CD8-positive, alpha-beta memory T cell (primary cell): ENCODE data around the gene CDC42EP4. TPM values are rescaled to one million over a fixed set of nuclear protein-coding genes. Genes with fewer than 3 reads are reported as not detected.
A peak's percentile ranks its signal among the peaks of the same experiment; 100 is the strongest.

Experiments
- CTCF ChIA-PET: fragments of 350-600 bp; sonication (Branson Sonifier 250); formaldehyde crosslinking; loops from one replicate; lab custom pipeline; 2021; ENCODE audit warnings: antibody characterized with exemption; lab: Charles Lee
- POLR2A ChIA-PET: fragments of 350-600 bp; sonication (Branson Sonifier 250); formaldehyde crosslinking; loops from one replicate; lab custom pipeline; 2021; ENCODE audit warnings: antibody characterized with exemption; lab: Charles Lee
- DNase-seq, 5 donors: peaks; one replicate each; pipeline versions ENCODE4 v3.0.0 to v3.0.0-alpha.2; 2020 to 2022; ENCODE audit warnings: mixed read lengths in 1 of 5
- H3K27ac ChIP-seq: one replicate; pipeline ENCODE4 v1.7.0; 2013; ENCODE audit warnings: low read depth, mild to moderate bottlenecking, low read length, moderate library complexity
- H3K27me3 ChIP-seq: 2 replicates; pipeline ENCODE4 v1.7.0; 2013; ENCODE audit warnings: low read length, mild to moderate bottlenecking; ENCODE audit not compliant: insufficient read depth, poor library complexity, severe bottlenecking
- H3K36me3 ChIP-seq: 2 replicates; pipeline ENCODE4 v1.7.0; 2013; ENCODE audit warnings: mild to moderate bottlenecking, low read length, moderate library complexity; ENCODE audit not compliant: insufficient read depth
- H3K4me1 ChIP-seq: 2 replicates; pipeline ENCODE4 v1.7.0; 2013; ENCODE audit warnings: mild to moderate bottlenecking, low read length, moderate library complexity; ENCODE audit not compliant: insufficient read depth
- H3K4me3 ChIP-seq: 2 replicates; pipeline ENCODE4 v1.7.0; 2013; ENCODE audit warnings: mild to moderate bottlenecking, low read length
- H3K9me3 ChIP-seq: 2 replicates; pipeline ENCODE4 v1.7.0; 2013; ENCODE audit warnings: mild to moderate bottlenecking, low read length
- H3K27ac Mint-ChIP-seq, 8 donors: one replicate each; pipeline ENCODE4 v1.8.0; 2020 to 2021; ENCODE audit warnings: mixed read lengths in 8 of 8, mild to moderate bottlenecking in 6 of 8, inconsistent platforms in 3 of 8, moderate library complexity in 3 of 8
- H3K27me3 Mint-ChIP-seq, 2 donors: one replicate each; pipeline ENCODE4 v1.8.0; 2020 to 2021; ENCODE audit warnings: mixed read lengths in 2 of 2, mild to moderate bottlenecking in 1 of 2, moderate library complexity in 1 of 2
- H3K36me3 Mint-ChIP-seq, 3 donors: one replicate each; pipeline ENCODE4 v1.8.0; 2020 to 2021; ENCODE audit warnings: mixed read lengths in 3 of 3, inconsistent platforms in 1 of 3, mild to moderate bottlenecking in 1 of 3
- H3K4me1 Mint-ChIP-seq, 3 donors: one replicate each; pipeline ENCODE4 v1.8.0; 2020 to 2021; ENCODE audit warnings: mixed read lengths in 3 of 3, inconsistent platforms in 1 of 3, mild to moderate bottlenecking in 1 of 3
- H3K4me3 Mint-ChIP-seq, 7 donors: one replicate each; pipeline ENCODE4 v1.8.0; 2020 to 2021; ENCODE audit warnings: mixed read lengths in 7 of 7, mild to moderate bottlenecking in 6 of 7, moderate library complexity in 4 of 7, inconsistent platforms in 2 of 7
- H3K9me3 Mint-ChIP-seq, 5 donors: one replicate each; pipeline ENCODE4 v1.8.0; 2020 to 2022; ENCODE audit warnings: mixed read lengths in 5 of 5, mild to moderate bottlenecking in 3 of 5, moderate library complexity in 2 of 5, inconsistent platforms in 1 of 5
- polyA plus RNA-seq: library from polyadenylated mRNA; unstranded; fragments of 300-500 nt; fragmentation: Illumina TruSeq; gene quantifications from one replicate; pipeline ENCODE4 v1.2.3, GENCODE V29; 2021
- total RNA-seq, 2 experiments: library from RNA; stranded (reverse); gene quantifications; one replicate each; pipeline ENCODE4 v1.2.3, GENCODE V29; 2021

CDC42EP4 gene
- total and polyA plus RNA-seq, 3 experiments from 2014 or later: 0.29 to 0.55 (median 0.47) TPM

GRCh38 chr17:73281928-73282327 is 29.9 kb downstream of the CDC42EP4 start:
- H3K9me3 Mint-ChIP-seq: no peaks in the 10 kb centered on the region
- CTCF ChIA-PET: no interaction called here
- no peak for DNase-seq
- POLR2A ChIA-PET: no interaction called here
- H3K27me3 Mint-ChIP-seq: peaks cover 3 to 8% of the 10 kb centered on the region in 2 donors
- H3K4me1 Mint-ChIP-seq: no peaks in the 10 kb centered on the region
- no peak overlapping the region for H3K4me3 ChIP-seq
- H3K27ac ChIP-seq: no peak overlapping the region
- no peaks in the 10 kb centered on the region for H3K9me3 ChIP-seq
- no peaks in the 10 kb centered on the region for H3K4me1 ChIP-seq
- H3K36me3 ChIP-seq: no peaks in the 10 kb centered on the region
- no peaks in the 10 kb centered on the region for H3K27me3 ChIP-seq
- H3K36me3 Mint-ChIP-seq: no peaks in the 10 kb centered on the region
- H3K4me3 Mint-ChIP-seq: no peak overlapping the region
- peak overlapping the region in 1 of 8 donors; percentile 64 for H3K27ac Mint-ChIP-seq

- H3K27ac ChIP-seq: no peak overlapping the region
- H3K9me3 ChIP-seq: no peaks in the 10 kb centered on the region
- Mint-ChIP-seq H3K27ac (no peak overlapping the region), H3K9me3 (no peaks in the 10 kb centered on the region), H3K4me1 (no peaks in the 10 kb centered on the region), H3K36me3 (no peaks in the 10 kb centered on the region), H3K27me3 (peaks cover 3 to 13% of the 10 kb centered on the region in 2 donors), H3K4me3 (no peak overlapping the region)
- ChIA-PET CTCF (no interaction called here), POLR2A (no interaction called here)
- H3K4me1 ChIP-seq: no peaks in the 10 kb centered on the region
- no peak for DNase-seq
- no peak overlapping the region for H3K4me3 ChIP-seq
- no peaks in the 10 kb centered on the region for H3K36me3 ChIP-seq
- no peaks in the 10 kb centered on the region for H3K27me3 ChIP-seq
Measured at GRCh38 chr17:73280191-73280590, 31.6 kb downstream of the CDC42EP4 start.

GRCh38 chr17:73279704-73280103 is 32.1 kb downstream of the CDC42EP4 start:
- Histone ChIP-seq H3K27ac (no peak overlapping the region), H3K4me1 (no peaks in the 10 kb centered on the region), H3K27me3 (no peaks in the 10 kb centered on the region), H3K9me3 (no peaks in the 10 kb centered on the region), H3K4me3 (no peak overlapping the region), H3K36me3 (no peaks in the 10 kb centered on the region)
- no peak overlapping the region for H3K27ac Mint-ChIP-seq
- H3K9me3 Mint-ChIP-seq: no peaks in the 10 kb centered on the region
- no peak for DNase-seq
- ChIA-PET POLR2A (no interaction called here), CTCF (no interaction called here)
- no peaks in the 10 kb centered on the region for H3K36me3 Mint-ChIP-seq
- no peaks in the 10 kb centered on the region for H3K4me1 Mint-ChIP-seq
- H3K4me3 Mint-ChIP-seq: no peak overlapping the region
- peaks cover 3 to 13% of the 10 kb centered on the region in 2 donors for H3K27me3 Mint-ChIP-seq

GRCh38 chr17:73278465-73279453 is 33.0 kb downstream of the CDC42EP4 start:
- Mint-ChIP-seq H3K36me3 (no peaks in the 10 kb centered on the region), H3K4me1 (no peaks in the 10 kb centered on the region), H3K27ac (peak overlapping the region in 2 of 8 donors; percentile 43 to 72), H3K4me3 (no peak overlapping the region), H3K9me3 (no peaks in the 10 kb centered on the region), H3K27me3 (peaks cover 3 to 13% of the 10 kb centered on the region in 2 donors)
- Histone ChIP-seq H3K4me3 (no peak overlapping the region), H3K4me1 (no peaks in the 10 kb centered on the region), H3K9me3 (no peaks in the 10 kb centered on the region), H3K36me3 (no peaks in the 10 kb centered on the region), H3K27me3 (no peaks in the 10 kb centered on the region), H3K27ac (no peak overlapping the region)
- CTCF ChIA-PET: no interaction called here
- POLR2A ChIA-PET: no interaction called here
- no peak for DNase-seq

GRCh38 chr17:73278049-73278464 is 33.7 kb downstream of the CDC42EP4 start:
- Histone ChIP-seq H3K4me1 (no peaks in the 10 kb centered on the region), H3K27ac (no peak overlapping the region), H3K36me3 (no peaks in the 10 kb centered on the region), H3K4me3 (no peak overlapping the region), H3K27me3 (no peaks in the 10 kb centered on the region), H3K9me3 (no peaks in the 10 kb centered on the region)
- Mint-ChIP-seq H3K9me3 (no peaks in the 10 kb centered on the region), H3K36me3 (no peaks in the 10 kb centered on the region), H3K4me1 (no peaks in the 10 kb centered on the region), H3K27me3 (peaks cover 3 to 13% of the 10 kb centered on the region in 2 donors), H3K4me3 (no peak overlapping the region), H3K27ac (no peak overlapping the region)
- CTCF ChIA-PET: no interaction called here
- DNase-seq: no peak
- POLR2A ChIA-PET: no interaction called here

GRCh38 chr17:73274490-73274889 is 37.3 kb downstream of the CDC42EP4 start:
- Histone ChIP-seq H3K4me1 (no peaks in the 10 kb centered on the region), H3K9me3 (no peaks in the 10 kb centered on the region), H3K36me3 (no peaks in the 10 kb centered on the region), H3K27ac (no peak overlapping the region), H3K4me3 (no peak overlapping the region), H3K27me3 (no peaks in the 10 kb centered on the region)
- POLR2A ChIA-PET: no interaction called here
- Mint-ChIP-seq H3K27ac (no peak overlapping the region), H3K4me1 (no peaks in the 10 kb centered on the region), H3K27me3 (peaks cover 3 to 17% of the 10 kb centered on the region in 2 donors), H3K9me3 (no peaks in the 10 kb centered on the region), H3K4me3 (no peak overlapping the region), H3K36me3 (no peaks in the 10 kb centered on the region)
- DNase-seq: no peak
- CTCF ChIA-PET: no interaction called here

- Histone ChIP-seq H3K27ac (no peak overlapping the region), H3K36me3 (no peaks in the 10 kb centered on the region), H3K4me3 (no peak overlapping the region), H3K27me3 (no peaks in the 10 kb centered on the region), H3K9me3 (no peaks in the 10 kb centered on the region), H3K4me1 (no peaks in the 10 kb centered on the region)
- H3K27ac Mint-ChIP-seq: no peak overlapping the region
- H3K36me3 Mint-ChIP-seq: no peaks in the 10 kb centered on the region
- ChIA-PET POLR2A (no interaction called here), CTCF (no interaction called here)
- H3K27me3 Mint-ChIP-seq: peaks cover 3 to 13% of the 10 kb centered on the region in 2 donors
- no peaks in the 10 kb centered on the region for H3K9me3 Mint-ChIP-seq
- no peak for DNase-seq
- no peak overlapping the region for H3K4me3 Mint-ChIP-seq
- no peaks in the 10 kb centered on the region for H3K4me1 Mint-ChIP-seq
Measured at GRCh38 chr17:73272906-73273218, 38.9 kb downstream of the CDC42EP4 start.

GRCh38 chr17:73271072-73271471 is 40.7 kb downstream of the CDC42EP4 start:
- no peak for DNase-seq
- no peaks in the 10 kb centered on the region for H3K36me3 Mint-ChIP-seq
- H3K27me3 ChIP-seq: no peaks in the 10 kb centered on the region
- H3K4me1 Mint-ChIP-seq: no peaks in the 10 kb centered on the region
- ChIA-PET CTCF (interaction anchor here (1.6 kb wide), 1 partner anchor 15 kb away, joined by 5 read pairs; no protein-coding TSS in a partner anchor), POLR2A (no interaction called here)
- no peaks in the 10 kb centered on the region for H3K4me1 ChIP-seq
- H3K27ac Mint-ChIP-seq: no peak overlapping the region
- H3K27ac ChIP-seq: no peak overlapping the region
- H3K36me3 ChIP-seq: no peaks in the 10 kb centered on the region
- no peaks in the 10 kb centered on the region for H3K9me3 ChIP-seq
- H3K4me3 Mint-ChIP-seq: no peak overlapping the region
- H3K4me3 ChIP-seq: no peak overlapping the region
- H3K9me3 Mint-ChIP-seq: no peaks in the 10 kb centered on the region
- peaks cover 0 to 7% of the 10 kb centered on the region in 2 donors for H3K27me3 Mint-ChIP-seq
